H9 (cell line): ENCODE data around the gene MMP14. TPM values are rescaled to one million over a fixed set of nuclear protein-coding genes. Genes with fewer than 3 reads are reported as not detected.
A peak's percentile ranks its signal among the peaks of the same experiment; 100 is the strongest.

Experiments used
- DNase-seq: peaks from one replicate; pipeline ENCODE4 v3.0.0-alpha.2; 2017
- H2AFZ ChIP-seq: one replicate; pipeline ENCODE4 v1.6.1; 2013; ENCODE audit warnings: mild to moderate bottlenecking, low read length, control low read depth, moderate library complexity
- H2AK5ac ChIP-seq: 2 replicates; pipeline ENCODE4 v1.6.1; 2013; ENCODE audit warnings: low read length, control low read depth, mixed read lengths; ENCODE audit not compliant: insufficient read length
- H2BK120ac ChIP-seq: one replicate; pipeline ENCODE4 v1.6.1; 2013; ENCODE audit warnings: low read depth, mild to moderate bottlenecking, low read length, control low read depth, inconsistent platforms; ENCODE audit not compliant: poor library complexity, severe bottlenecking
- H2BK12ac ChIP-seq: 2 replicates; pipeline ENCODE4 v1.6.1; 2013; ENCODE audit warnings: low read length, control low read depth, mixed read lengths, low read depth; ENCODE audit not compliant: insufficient read length
- H2BK15ac ChIP-seq: 2 replicates; pipeline ENCODE4 v1.6.1; 2013; ENCODE audit warnings: low read depth, low read length, control low read depth
- H2BK20ac ChIP-seq: one replicate; pipeline ENCODE4 v1.6.1; 2013; ENCODE audit warnings: low read depth, mild to moderate bottlenecking, low read length, control low read depth, inconsistent platforms; ENCODE audit not compliant: poor library complexity, severe bottlenecking
- H2BK5ac ChIP-seq: 2 replicates; pipeline ENCODE4 v1.6.1; 2013; ENCODE audit warnings: low read length, control low read depth, mixed read lengths; ENCODE audit not compliant: insufficient read length
- H3K14ac ChIP-seq: 2 replicates; pipeline ENCODE4 v1.6.1; 2013; ENCODE audit warnings: low read length, control low read depth; ENCODE audit not compliant: insufficient read depth
- H3K18ac ChIP-seq: 2 replicates; pipeline ENCODE4 v1.6.1; 2013; ENCODE audit warnings: low read depth, mild to moderate bottlenecking, mixed read lengths, low read length, control low read depth; ENCODE audit not compliant: insufficient read length
- H3K23ac ChIP-seq: 2 replicates; pipeline ENCODE4 v1.6.1; 2013; ENCODE audit warnings: low read length, control low read depth, mixed read lengths, low read depth; ENCODE audit not compliant: insufficient read length
- H3K23me2 ChIP-seq: 2 replicates; pipeline ENCODE4 v1.6.1; 2013; ENCODE audit warnings: low read depth, mild to moderate bottlenecking, mixed read lengths, low read length, control low read depth; ENCODE audit not compliant: insufficient read length, poor library complexity, severe bottlenecking
- H3K27ac ChIP-seq: 2 replicates; pipeline ENCODE4 v1.5.1; 2013; ENCODE audit warnings: low read length, control low read depth, mixed read lengths, low read depth; ENCODE audit not compliant: insufficient read length
- H3K27me3 ChIP-seq: 2 replicates; pipeline ENCODE4 v1.6.1; 2013; ENCODE audit warnings: low read length, control low read depth, inconsistent platforms; ENCODE audit not compliant: insufficient read depth
- H3K4ac ChIP-seq: 2 replicates; pipeline ENCODE4 v1.6.1; 2013; ENCODE audit warnings: low read depth, mild to moderate bottlenecking, control low read depth, inconsistent platforms, low read length, moderate library complexity
- H3K4me1 ChIP-seq: 2 replicates; pipeline ENCODE4 v1.6.1; 2013; ENCODE audit warnings: low read length, control low read depth, inconsistent platforms; ENCODE audit not compliant: insufficient read depth
- H3K4me2 ChIP-seq: 2 replicates; pipeline ENCODE4 v1.6.1; 2013; ENCODE audit warnings: low read length, control low read depth, mixed read lengths; ENCODE audit not compliant: insufficient read length, insufficient read depth
- H3K56ac ChIP-seq: 2 replicates; pipeline ENCODE4 v1.6.1; 2013; ENCODE audit warnings: low read depth, mild to moderate bottlenecking, mixed read lengths, low read length, control low read depth; ENCODE audit not compliant: insufficient read length
- H3K79me1 ChIP-seq: 2 replicates; pipeline ENCODE4 v1.6.1; 2013; ENCODE audit warnings: low read depth, mild to moderate bottlenecking, moderate library complexity, low read length, control low read depth, inconsistent platforms; ENCODE audit not compliant: insufficient read depth, poor library complexity, severe bottlenecking
- H3K79me2 ChIP-seq: 2 replicates; pipeline ENCODE4 v1.6.1; 2013; ENCODE audit warnings: low read length, control low read depth, inconsistent platforms; ENCODE audit not compliant: insufficient read depth
- H3K9ac ChIP-seq: 2 replicates; pipeline ENCODE4 v1.6.1; 2013; ENCODE audit warnings: low read length, control low read depth, mixed read lengths; ENCODE audit not compliant: insufficient read length; ENCODE audit errors: extremely low read depth
- H3K9me3 ChIP-seq: one replicate; pipeline ENCODE4 v1.6.1; 2013; ENCODE audit warnings: low read depth, low read length, inconsistent platforms; ENCODE audit not compliant: control insufficient read depth
- H3T11ph ChIP-seq: one replicate; pipeline ENCODE4 v1.6.1; 2013; ENCODE audit warnings: mild to moderate bottlenecking, low read length, control low read depth, inconsistent platforms
- H4K20me1 ChIP-seq: one replicate; pipeline ENCODE4 v1.6.1; 2013; ENCODE audit not compliant: control insufficient read depth, insufficient read length, insufficient read depth
- H4K5ac ChIP-seq: 2 replicates; pipeline ENCODE4 v1.6.1; 2013; ENCODE audit warnings: low read depth, mild to moderate bottlenecking, mixed read lengths, low read length, control low read depth; ENCODE audit not compliant: insufficient read length
- H4K8ac ChIP-seq: replicated peaks from 2 replicates; pipeline ENCODE4 v1.6.1; 2013; ENCODE audit warnings: low read length, control low read depth, mixed read lengths, low read depth; ENCODE audit not compliant: insufficient read length
- H4K91ac ChIP-seq: 2 replicates; pipeline ENCODE4 v1.6.1; 2013; ENCODE audit warnings: low read depth, mild to moderate bottlenecking, moderate library complexity, mixed read lengths, low read length, control low read depth; ENCODE audit not compliant: insufficient read length
- H3K27ac Mint-ChIP-seq, 3 experiments: 2 replicates in 2 of 3; 3 replicates in 1 of 3; pipeline ENCODE4 v1.8.0; 2020 to 2021; ENCODE audit warnings: mixed read lengths in 3 of 3, mild to moderate bottlenecking in 1 of 3, moderate library complexity in 1 of 3
- H3K27me3 Mint-ChIP-seq: 2 replicates; pipeline ENCODE4 v1.8.0; 2021; ENCODE audit warnings: low read depth, mild to moderate bottlenecking, moderate library complexity, mixed read lengths
- H3K36me3 Mint-ChIP-seq, 3 experiments: 2 replicates in 2 of 3; 3 replicates in 1 of 3; pipeline ENCODE4 v1.8.0; 2020 to 2021; ENCODE audit warnings: low read depth in 3 of 3, mixed read lengths in 3 of 3; ENCODE audit not compliant: insufficient read depth in 1 of 3
- H3K4me1 Mint-ChIP-seq, 2 experiments: 2 replicates each; pipeline ENCODE4 v1.8.0; 2020; ENCODE audit warnings: mixed read lengths in 2 of 2
- H3K4me3 Mint-ChIP-seq, 2 experiments: 2 replicates in 1 of 2; 3 replicates in 1 of 2; pipeline ENCODE4 v1.8.0; 2020 to 2021; ENCODE audit warnings: mild to moderate bottlenecking in 2 of 2, mixed read lengths in 2 of 2, moderate library complexity in 1 of 2
- H3K9me3 Mint-ChIP-seq, 2 experiments: 2 replicates in 1 of 2; 3 replicates in 1 of 2; pipeline ENCODE4 v1.8.0; 2020; ENCODE audit warnings: mild to moderate bottlenecking in 2 of 2, mixed read lengths in 2 of 2, moderate library complexity in 1 of 2
- CTCF ChIP-seq: fragments of 200-600 bp; sonication (generic); conservative IDR thresholded peaks from 3 replicates; pipeline ENCODE4 v1.8.0; 2021; ENCODE audit warnings: antibody characterized with exemption, mild to moderate bottlenecking
- WGBS: extraction: QIAGEN DNeasy Blood & Tissue Kit; methylation state at CpG from one replicate; pipeline ENCODE4 v1.1.7; 2013; ENCODE audit warnings: missing lambda C conversion rate, low lambda C conversion rate, mixed read lengths; ENCODE audit not compliant: insufficient read length; ENCODE audit errors: extremely low coverage; 5-methylcytosine and 5-hydroxymethylcytosine counted together
- total RNA-seq: library from RNA; stranded (reverse); gene quantifications from 2 replicates; pipeline ENCODE4 v1.2.1, GENCODE V29; 2021

Gene MMP14
- total RNA-seq, 1 experiment from 2014 or later = 56.5 TPM

DNA sequence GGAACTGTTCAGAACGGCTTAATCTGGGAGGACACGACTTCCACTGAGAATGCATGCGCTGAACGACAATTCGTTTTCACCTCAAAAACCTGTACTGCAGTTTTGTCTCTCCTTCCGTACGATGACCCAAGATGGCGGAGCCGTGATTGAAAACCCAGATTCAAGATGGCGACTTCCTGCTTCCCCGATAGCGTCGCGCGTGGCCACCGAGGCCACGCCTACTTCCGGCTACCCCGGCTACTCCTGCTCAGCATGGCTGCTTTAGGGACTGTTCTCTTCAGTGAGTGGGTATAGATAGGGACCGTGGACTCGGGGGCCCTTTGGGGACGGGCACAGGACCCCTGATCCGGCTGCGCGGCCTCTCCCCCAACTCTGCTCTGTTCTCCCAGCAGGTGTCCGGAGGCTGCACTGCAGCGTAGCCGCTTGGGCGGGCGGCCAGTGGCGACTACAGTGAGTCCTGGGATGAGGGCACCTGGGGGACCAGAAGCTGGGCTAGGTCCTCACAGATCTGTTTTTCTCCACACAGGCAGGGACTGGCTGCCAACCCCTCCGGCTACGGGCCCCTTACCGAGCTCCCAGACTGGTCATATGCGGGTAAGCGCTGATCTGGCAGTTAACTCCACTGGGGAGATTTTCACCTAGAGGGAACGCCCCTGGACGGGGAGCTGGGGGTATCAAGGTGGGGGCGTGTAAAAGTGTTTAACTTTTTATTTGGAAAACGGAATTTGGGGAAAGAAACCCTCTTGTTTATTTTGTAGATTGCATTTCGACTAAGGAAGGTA lies 6.5 kb upstream of the MMP14 start, which contains the start of gene MRPL52:
Gene MRPL52, plus strand, starts transcription at position 227 of the 782 bp plus-strand sequence. Its CDS starts 26 bp downstream, at position 253.
- Histone ChIP-seq H4K20me1 (no peaks in the 10 kb centered on the region), H3K18ac (peak within 1 kb of the TSS; percentile 92), H3K14ac (peak within 1 kb of the TSS; percentile 89), H3K9ac (peak within 1 kb of the TSS; percentile 81), H3K23me2 (peaks cover 6% of the 10 kb centered on the region), H3K9me3 (no peaks in the 10 kb centered on the region), H3T11ph (no peak within 1 kb of the TSS), H4K5ac (peak within 1 kb of the TSS; percentile 99), H2AFZ (peak within 1 kb of the TSS; percentile 85), H2BK5ac (peak within 1 kb of the TSS; percentile 57), H3K4me1 (no peaks in the 10 kb centered on the region), H3K27ac (peak within 1 kb of the TSS; percentile 59), H3K79me1 (peaks cover 4% of the 10 kb centered on the region), H3K23ac (no peak within 1 kb of the TSS), H2AK5ac (no peak within 1 kb of the TSS), H2BK15ac (no peak within 1 kb of the TSS), H3K27me3 (no peaks in the 10 kb centered on the region), H2BK120ac (no peak within 1 kb of the TSS), H3K79me2 (peaks cover 5% of the 10 kb centered on the region; the same call in 1 of the 2 replicates), H2BK20ac (no peak within 1 kb of the TSS), H4K91ac (peak within 1 kb of the TSS; percentile 88), H3K4me2 (peak within 1 kb of the TSS; percentile 92), H3K4ac (peak within 1 kb of the TSS; percentile 59; the same call in 1 of the 2 replicates), H4K8ac (no peak within 1 kb of the TSS), H2BK12ac (peak within 1 kb of the TSS; percentile 45), H3K56ac (no peak within 1 kb of the TSS)
- TF ChIP-seq CTCF = no peak
- peak; percentile 83 for DNase-seq
- Mint-ChIP-seq H3K27ac (peak within 1 kb of the TSS; percentile 92 to 99 (median 97)), H3K4me3 (peak within 1 kb of the TSS; percentile 96), H3K4me1 (peaks cover 17 to 23% of the 10 kb centered on the region in 2 experiments), H3K9me3 (peaks cover 0 to 4% of the 10 kb centered on the region in 2 experiments; a peak in 2 of 5 replicates), H3K27me3 (no peaks in the 10 kb centered on the region), H3K36me3 (peaks cover 18 to 35% (median 31%) of the 10 kb centered on the region in 3 experiments)
- no CpG with 5 or more reads among the region's 41 CpGs for WGBS
